NT2/D1 (cell line): ENCODE results near the gene FAF2.
"Not testable (repeated sequence)": the region's sequence is repeated elsewhere in the genome, so short reads cannot be mapped to it uniquely, and the experiment has no call there.

ENCODE experiments used
- DNase-seq: peaks from one replicate; pipeline ENCODE4 v3.0.0-alpha.2; 2011; ENCODE audit warnings: low read depth, low spot score
- H3K27me3 ChIP-seq: 2 replicates; pipeline ENCODE4 v1.6.0; 2011; ENCODE audit warnings: mild to moderate bottlenecking; ENCODE audit not compliant: insufficient read length, insufficient read depth
- H3K36me3 ChIP-seq: 2 replicates; pipeline ENCODE4 v1.6.1; 2011; ENCODE audit warnings: mild to moderate bottlenecking, low read length, mixed read lengths; ENCODE audit not compliant: insufficient read depth, insufficient read length
- H3K4me1 ChIP-seq: 2 replicates; pipeline ENCODE4 v1.5.1; 2011; ENCODE audit not compliant: insufficient read depth, insufficient read length
- H3K4me3 ChIP-seq: 2 replicates; pipeline ENCODE4 v1.5.1; 2011; ENCODE audit warnings: low read depth; ENCODE audit not compliant: insufficient read length
- H3K9ac ChIP-seq: 2 replicates; pipeline ENCODE4 v1.6.0; 2011; ENCODE audit warnings: low read depth; ENCODE audit not compliant: insufficient read length
- H3K9me3 ChIP-seq: 2 replicates; pipeline ENCODE4 v1.5.1; 2011; ENCODE audit warnings: mild to moderate bottlenecking, low read length; ENCODE audit not compliant: insufficient read depth
- SUZ12 ChIP-seq: IDR thresholded peaks from 2 replicates; pipeline ENCODE4 v1.6.1; 2011; ENCODE audit not compliant: insufficient read length, insufficient read depth; ENCODE audit errors: extremely low read depth
- YY1 ChIP-seq: IDR thresholded peaks from 2 replicates; pipeline ENCODE4 v1.6.1; 2011; ENCODE audit not compliant: insufficient read length, insufficient read depth
- ZNF274 ChIP-seq: IDR thresholded peaks from 2 replicates; pipeline ENCODE4 v1.6.1; 2011; ENCODE audit warnings: mild to moderate bottlenecking, low read depth, low read length

The FAF2 gene

GRCh38 chr5:176481711-176482110, 33.5 kb downstream of the FAF2 start:
- no peak overlapping the region for H3K4me3 ChIP-seq
- TF ChIP-seq YY1, result no peak
- H3K4me1 ChIP-seq, result no peaks in the 10 kb centered on the region
- H3K9ac ChIP-seq, result no peak overlapping the region
- no peaks in the 10 kb centered on the region for H3K27me3 ChIP-seq
- peaks cover 56% of the 10 kb centered on the region for H3K36me3 ChIP-seq
- no peak for DNase-seq
- H3K9me3 ChIP-seq, result no peaks in the 10 kb centered on the region

- Histone ChIP-seq H3K27me3 (no peaks in the 10 kb centered on the region), H3K9me3 (no peaks in the 10 kb centered on the region), H3K4me1 (no peaks in the 10 kb centered on the region), H3K36me3 (peaks cover 67% of the 10 kb centered on the region), H3K4me3 (no peak overlapping the region), H3K9ac (no peak overlapping the region)
- TF ChIP-seq SUZ12 (no peak), ZNF274 (no peak), YY1 (no peak)
- DNase-seq, result no peak
Observed at GRCh38 chr5:176485176-176485575, 37.0 kb downstream of the FAF2 start.

- Histone ChIP-seq H3K9ac (no peak overlapping the region), H3K27me3 (no peaks in the 10 kb centered on the region), H3K36me3 (peaks cover 68% of the 10 kb centered on the region), H3K9me3 (no peaks in the 10 kb centered on the region), H3K4me1 (no peaks in the 10 kb centered on the region), H3K4me3 (no peak overlapping the region)
- DNase-seq, result no peak
- TF ChIP-seq YY1 (no peak), SUZ12 (no peak)
Observed at GRCh38 chr5:176486189-176486757, 38.1 kb downstream of the FAF2 start.

- not testable (repeated sequence) for H3K27me3 ChIP-seq, H3K9me3 ChIP-seq, H3K9ac ChIP-seq, DNase-seq, H3K4me3 ChIP-seq, H3K4me1 ChIP-seq
- H3K36me3 ChIP-seq, result peaks cover 69% of the 10 kb centered on the region
Observed at GRCh38 chr5:176487160-176487559, 39.0 kb downstream of the FAF2 start.

GRCh38 chr5:176489077-176489476, 40.9 kb downstream of the FAF2 start:
- TF ChIP-seq YY1 (no peak), SUZ12 (no peak), ZNF274 (no peak)
- H3K36me3 ChIP-seq, result peaks cover 74% of the 10 kb centered on the region
- no peak for DNase-seq

GRCh38 chr5:176490301-176490700, 42.1 kb downstream of the FAF2 start:
- Histone ChIP-seq H3K4me1 (no peaks in the 10 kb centered on the region), H3K9me3 (no peaks in the 10 kb centered on the region), H3K36me3 (peaks cover 76% of the 10 kb centered on the region), H3K9ac (no peak overlapping the region), H3K4me3 (no peak overlapping the region), H3K27me3 (no peaks in the 10 kb centered on the region)
- no peak for DNase-seq
- TF ChIP-seq SUZ12, result no peak
- no peak for TF ChIP-seq YY1
- no peak for TF ChIP-seq ZNF274

More at GRCh38 chr5:176489077-176489476, 40.9 kb downstream of the FAF2 start:
- no peaks in the 10 kb centered on the region for H3K9me3 ChIP-seq
- H3K9ac ChIP-seq, result no peak overlapping the region
- H3K27me3 ChIP-seq, result no peaks in the 10 kb centered on the region
- no peaks in the 10 kb centered on the region for H3K4me1 ChIP-seq
- no peak overlapping the region for H3K4me3 ChIP-seq

- H3K9me3 ChIP-seq, result no peaks in the 10 kb centered on the region
- H3K9ac ChIP-seq, result no peak overlapping the region
- no peaks in the 10 kb centered on the region for H3K4me1 ChIP-seq
- H3K4me3 ChIP-seq, result no peak overlapping the region
- no peaks in the 10 kb centered on the region for H3K27me3 ChIP-seq
- TF ChIP-seq YY1 (no peak), ZNF274 (no peak), SUZ12 (no peak)
- DNase-seq, result no peak
- H3K36me3 ChIP-seq, result peaks cover 76% of the 10 kb centered on the region
Observed at GRCh38 chr5:176491101-176491502, 42.9 kb downstream of the FAF2 start.

- no peak overlapping the region for H3K4me3 ChIP-seq
- TF ChIP-seq ZNF274 (no peak), YY1 (no peak), SUZ12 (no peak)
- no peaks in the 10 kb centered on the region for H3K27me3 ChIP-seq
- H3K9me3 ChIP-seq, result no peaks in the 10 kb centered on the region
- peaks cover 76% of the 10 kb centered on the region for H3K36me3 ChIP-seq
- no peak overlapping the region for H3K9ac ChIP-seq
- no peak for DNase-seq
- no peaks in the 10 kb centered on the region for H3K4me1 ChIP-seq
Observed at GRCh38 chr5:176491901-176492300, 43.7 kb downstream of the FAF2 start.
